ENCODE results near the gene PNMA6E. TPM values are rescaled to one million over a fixed set of nuclear protein-coding genes. Genes with fewer than 3 reads are reported as not detected.
A peak's percentile ranks its signal among the peaks of the same experiment; 100 is the strongest.

PNMA6E gene
- total RNA-seq, 1 donor = not detected

DNA sequence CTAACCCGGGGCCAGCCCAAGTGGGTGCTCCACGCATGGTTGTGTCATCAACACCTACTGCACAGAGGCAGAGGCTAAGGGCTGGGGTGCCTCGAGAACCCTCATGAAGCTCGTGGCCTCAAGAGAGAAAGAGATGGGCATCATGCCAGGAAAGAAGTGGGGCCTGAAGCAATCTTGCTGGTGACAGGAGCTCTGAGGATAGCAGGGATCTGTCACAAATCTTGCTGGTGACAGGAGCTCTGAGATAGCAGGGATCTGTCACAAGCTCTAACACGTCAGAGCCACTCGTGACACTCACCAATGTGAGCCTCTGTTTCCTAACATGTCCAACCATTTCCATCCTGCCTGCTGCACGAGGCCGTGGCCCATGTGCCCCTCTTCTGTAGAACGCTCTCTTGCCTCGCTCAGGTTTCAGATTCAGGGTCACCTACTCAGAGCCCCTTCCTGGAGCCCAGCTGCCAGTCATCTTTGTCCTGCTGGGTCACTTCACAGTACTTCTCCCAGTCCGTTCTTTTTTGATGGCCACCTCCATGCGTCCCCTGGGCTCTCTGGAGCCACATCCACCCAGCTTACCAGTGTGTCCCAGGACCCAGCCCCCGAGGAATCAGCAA lies 21.1 kb downstream of the PNMA6E start:
- no peaks in the 10 kb centered on the region for H3K36me3 ChIP-seq (ENCODE audit: insufficient read depth, low read length)
- H4K20me1 ChIP-seq (ENCODE audit: insufficient read depth, low read length) = no peaks in the 10 kb centered on the region
- H3K4me1 ChIP-seq (ENCODE audit: insufficient read depth, low read length) = peaks cover 10% of the 10 kb centered on the region
- H3K27ac ChIP-seq (ENCODE audit: low read depth, low read length) = no peak overlapping the region
- peaks cover 2% of the 10 kb centered on the region for H3K27me3 ChIP-seq (ENCODE audit: insufficient read depth, low read length)
- no peak overlapping the region for H3K4me3 ChIP-seq (ENCODE audit: insufficient read depth, low read length)
- H2AFZ ChIP-seq (ENCODE audit: low read length) = no peak overlapping the region
- no peaks in the 10 kb centered on the region for H3K79me2 ChIP-seq (ENCODE audit: insufficient read depth, low read length)
- DNase-seq (ENCODE audit: insufficient read length, low spot score, missing footprints) = peak; percentile 39
- TF ChIP-seq CTCF (IDR thresholded peaks at IDR 0.05; ENCODE audit: extremely low read depth, low read depth, low read length) = no peak
- H3K4me2 ChIP-seq (ENCODE audit: insufficient read depth, low read length) = no peak overlapping the region
- no peaks in the 10 kb centered on the region for H3K9me3 ChIP-seq (ENCODE audit: low read depth, low read length)

DNA sequence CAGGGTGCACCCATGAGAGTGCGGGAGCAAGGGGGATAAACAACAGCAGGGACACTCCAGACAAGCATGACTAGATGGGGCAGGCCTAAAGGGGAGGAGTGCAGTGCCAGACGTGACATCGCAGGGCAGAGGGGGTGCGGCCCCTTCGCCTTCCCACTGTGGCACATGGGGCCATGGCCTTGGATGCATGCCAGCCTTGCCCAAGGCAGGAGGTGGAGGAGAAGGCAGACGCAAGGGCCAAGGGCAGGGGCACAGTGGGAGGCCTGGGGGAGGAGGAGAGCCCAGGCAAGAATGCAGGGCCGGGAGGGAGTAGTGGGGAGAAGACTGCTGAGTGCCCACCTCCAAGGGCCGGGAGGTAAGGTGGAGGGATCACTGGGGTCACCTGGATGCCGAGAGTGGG lies 21.6 kb downstream of the PNMA6E start:
- Histone ChIP-seq H3K4me1 (ENCODE audit: insufficient read depth, low read length) (peaks cover 10% of the 10 kb centered on the region), H3K4me3 (ENCODE audit: insufficient read depth, low read length) (no peak overlapping the region), H4K20me1 (ENCODE audit: insufficient read depth, low read length) (no peaks in the 10 kb centered on the region), H3K27ac (ENCODE audit: low read depth, low read length) (no peak overlapping the region), H3K79me2 (ENCODE audit: insufficient read depth, low read length) (no peaks in the 10 kb centered on the region), H2AFZ (ENCODE audit: low read length) (no peak overlapping the region), H3K4me2 (ENCODE audit: insufficient read depth, low read length) (no peak overlapping the region), H3K36me3 (ENCODE audit: insufficient read depth, low read length) (no peaks in the 10 kb centered on the region), H3K27me3 (ENCODE audit: insufficient read depth, low read length) (peaks cover 2% of the 10 kb centered on the region), H3K9me3 (ENCODE audit: low read depth, low read length) (no peaks in the 10 kb centered on the region)
- no peak for DNase-seq (ENCODE audit: insufficient read length, low spot score, missing footprints)
- no peak for TF ChIP-seq CTCF (IDR thresholded peaks at IDR 0.05; ENCODE audit: extremely low read depth, low read depth, low read length)

DNA sequence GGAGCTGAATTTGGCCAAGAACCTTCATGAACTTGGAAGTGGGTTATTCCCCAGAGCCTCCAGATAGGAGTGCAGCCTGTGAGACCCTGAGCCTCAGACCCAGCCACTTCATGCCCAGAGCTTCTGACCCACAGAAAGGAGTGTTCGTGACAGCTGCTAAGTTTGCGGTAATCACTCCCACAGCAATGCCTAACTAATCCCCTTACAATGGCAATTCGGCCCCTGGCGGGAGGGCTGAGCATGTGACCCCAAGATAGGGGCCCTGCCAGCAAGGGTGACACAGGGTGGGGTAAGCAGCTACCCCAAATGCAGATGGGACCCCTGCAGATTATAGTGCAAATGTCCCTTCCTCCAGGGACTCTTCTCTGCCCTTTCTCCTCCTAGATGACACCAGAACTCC lies 22.5 kb downstream of the PNMA6E start:
- H3K9me3 ChIP-seq (ENCODE audit: low read depth, low read length) = no peaks in the 10 kb centered on the region
- DNase-seq (ENCODE audit: insufficient read length, low spot score, missing footprints) = peak; percentile 75
- peaks cover 10% of the 10 kb centered on the region for H3K4me1 ChIP-seq (ENCODE audit: insufficient read depth, low read length)

DNA sequence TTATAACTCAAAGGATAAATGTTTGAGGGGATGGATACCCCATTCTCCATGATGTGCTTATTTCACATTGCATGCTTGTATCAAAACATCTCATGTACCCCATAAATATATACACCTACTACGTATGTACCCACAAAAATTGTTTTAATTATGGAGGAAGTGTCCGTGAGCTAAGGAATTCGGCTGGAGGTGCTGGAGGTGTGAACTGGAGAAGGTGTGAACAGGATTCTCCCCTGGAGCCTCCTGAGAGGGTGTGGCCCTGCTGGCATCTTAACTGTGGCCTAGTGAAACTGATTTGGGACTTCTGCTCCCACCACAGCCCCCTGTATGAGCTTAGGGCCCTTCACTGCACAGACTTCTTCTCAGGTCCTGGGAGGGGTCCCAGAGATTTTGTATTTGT lies 23.4 kb downstream of the PNMA6E start:
- Histone ChIP-seq H3K4me2 (ENCODE audit: insufficient read depth, low read length) (no peak overlapping the region), H2AFZ (ENCODE audit: low read length) (no peak overlapping the region), H3K9me3 (ENCODE audit: low read depth, low read length) (no peaks in the 10 kb centered on the region), H3K27me3 (ENCODE audit: insufficient read depth, low read length) (peaks cover 2% of the 10 kb centered on the region), H3K36me3 (ENCODE audit: insufficient read depth, low read length) (no peaks in the 10 kb centered on the region), H3K4me1 (ENCODE audit: insufficient read depth, low read length) (peaks cover 10% of the 10 kb centered on the region), H3K79me2 (ENCODE audit: insufficient read depth, low read length) (no peaks in the 10 kb centered on the region), H3K27ac (ENCODE audit: low read depth, low read length) (no peak overlapping the region), H3K4me3 (ENCODE audit: insufficient read depth, low read length) (no peak overlapping the region), H4K20me1 (ENCODE audit: insufficient read depth, low read length) (no peaks in the 10 kb centered on the region)
- peak; percentile 22 for DNase-seq (ENCODE audit: insufficient read length, low spot score, missing footprints)
- no peak for TF ChIP-seq CTCF (IDR thresholded peaks at IDR 0.05; ENCODE audit: extremely low read depth, low read depth, low read length)

More for the DNA sequence above, 22.5 kb downstream of the PNMA6E start:
- H3K79me2 ChIP-seq (ENCODE audit: insufficient read depth, low read length) = no peaks in the 10 kb centered on the region
- H3K4me3 ChIP-seq (ENCODE audit: insufficient read depth, low read length) = no peak overlapping the region
- H3K36me3 ChIP-seq (ENCODE audit: insufficient read depth, low read length) = no peaks in the 10 kb centered on the region
- TF ChIP-seq CTCF (IDR thresholded peaks at IDR 0.05; ENCODE audit: extremely low read depth, low read depth, low read length) = no peak
- no peak overlapping the region for H3K4me2 ChIP-seq (ENCODE audit: insufficient read depth, low read length)
- no peak overlapping the region for H2AFZ ChIP-seq (ENCODE audit: low read length)
- H4K20me1 ChIP-seq (ENCODE audit: insufficient read depth, low read length) = no peaks in the 10 kb centered on the region
- H3K27ac ChIP-seq (ENCODE audit: low read depth, low read length) = no peak overlapping the region
- peaks cover 2% of the 10 kb centered on the region for H3K27me3 ChIP-seq (ENCODE audit: insufficient read depth, low read length)
